Testis (tissue), 2 donors: Measurements from ENCODE around the gene RYR3.

Experiments used
- CTCF ChIP-seq, 3 experiments: fragments of 450-650 bp in 2 of 3; fragments of 200-600 bp in 1 of 3; sonication (generic) in 1 of 3; IDR thresholded peaks; one replicate each; pipeline ENCODE4 v1.5.1; 2016 to 2019; ENCODE audit warnings: antibody characterized with exemption in 3 of 3, mild to moderate bottlenecking in 2 of 3, moderate library complexity in 1 of 3
- POLR2A ChIP-seq: fragments of 450-650 bp; IDR thresholded peaks from one replicate; pipeline ENCODE4 v1.6.1; 2017; ENCODE audit warnings: antibody characterized with exemption, mild to moderate bottlenecking, moderate library complexity

GRCh38 chr15:33304924-33305323, 5.8 kb upstream of the RYR3 start:
- TF ChIP-seq CTCF (IDR thresholded peaks at IDR 0.05) (no peak), POLR2A (no peak)
